Caco-2 (cell line): ENCODE data around the gene PRSS27. TPM values are rescaled to one million over a fixed set of nuclear protein-coding genes. Genes with fewer than 3 reads are reported as not detected.

Source experiments
- BruUV-seq: library from RNA; stranded (reverse); fragments of 400-500 nt; replicated peaks from 2 replicates; lab custom pipeline; 2021; lab: Mats Ljungman, UMichigan
- CTCF ChIA-PET: fragments of 300-600 bp; sonication (Branson Sonifier 250); formaldehyde crosslinking; loops from one replicate; lab custom pipeline; 2022; ENCODE audit warnings: antibody characterized with exemption; lab: Charles Lee
- POLR2A ChIA-PET: fragments of 300-600 bp; sonication (Branson Sonifier 250); formaldehyde crosslinking; loops from one replicate; lab custom pipeline; 2022; ENCODE audit warnings: antibody characterized with exemption; lab: Charles Lee
- DNase-seq, 2 experiments: peaks; one replicate each; pipeline versions ENCODE4 v3.0.0 to v3.0.0-alpha.2; 2020 to 2022
- H3K27me3 ChIP-seq: replicated peaks from 2 replicates; pipeline ENCODE4 v1.6.0; 2011; ENCODE audit warnings: low read length; ENCODE audit not compliant: control insufficient read depth, insufficient read depth
- H3K36me3 ChIP-seq: 2 replicates; pipeline ENCODE4 v1.5.1; 2011; ENCODE audit warnings: low read length; ENCODE audit not compliant: control insufficient read depth, insufficient read depth
- H3K4me1 ChIP-seq: fragments of 250-450 bp; sonication (Bioruptor Pico); 2 replicates; pipeline ENCODE4 v1.5.1; 2020; ENCODE audit warnings: mild to moderate bottlenecking
- H3K4me3 ChIP-seq: 2 replicates; pipeline ENCODE4 v1.5.1; 2011; ENCODE audit warnings: low read depth, mild to moderate bottlenecking, control low read depth, low read length
- H3K9me3 ChIP-seq: fragments of 250-450 bp; sonication (Bioruptor Pico); 2 replicates; pipeline ENCODE4 v1.5.1; 2020; ENCODE audit warnings: mild to moderate bottlenecking, moderate library complexity
- H3K27ac Mint-ChIP-seq: one replicate; pipeline ENCODE4 v1.8.0; 2022; ENCODE audit warnings: mixed read lengths; ENCODE audit not compliant: unreplicated experiment
- H3K27me3 Mint-ChIP-seq: one replicate; pipeline ENCODE4 v1.8.0; 2022; ENCODE audit warnings: mixed read lengths; ENCODE audit not compliant: insufficient read depth, unreplicated experiment
- H3K36me3 Mint-ChIP-seq: one replicate; pipeline ENCODE4 v1.8.0; 2022; ENCODE audit warnings: mild to moderate bottlenecking, mixed read lengths; ENCODE audit not compliant: insufficient read depth, unreplicated experiment
- H3K4me1 Mint-ChIP-seq: one replicate; pipeline ENCODE4 v1.8.0; 2022; ENCODE audit warnings: low read depth, mixed read lengths; ENCODE audit not compliant: unreplicated experiment
- H3K4me3 Mint-ChIP-seq: one replicate; pipeline ENCODE4 v1.8.0; 2022; ENCODE audit warnings: mild to moderate bottlenecking, moderate library complexity, mixed read lengths; ENCODE audit not compliant: unreplicated experiment
- H3K9me3 Mint-ChIP-seq: one replicate; pipeline ENCODE4 v1.8.0; 2022; ENCODE audit warnings: mixed read lengths; ENCODE audit not compliant: unreplicated experiment
- intact Hi-C: fragments of 100-400 bp; cut with micrococcal nuclease; formaldehyde crosslinking; loops from one replicate; pipeline ENCODE4 v1.10.0; 2022; ENCODE audit not compliant: unreplicated experiment
- total RNA-seq: library from RNA; stranded (reverse); gene quantifications from 2 replicates; pipeline ENCODE4 v1.2.3, GENCODE V29; 2022
- TF ChIP-seq, protein P1 (sequence below), 2 experiments: fragments of 200-600 bp in 1 of 2; IDR thresholded peaks; 1 replicate in 1 of 2; 2 replicates in 1 of 2; pipeline versions ENCODE4 v1.5.1 to v1.8.0; 2011 to 2022; ENCODE audit warnings: antibody characterized with exemption in 1 of 2, control low read depth in 1 of 2, inconsistent platforms in 1 of 2, low read depth in 1 of 2, low read length in 1 of 2, mild to moderate bottlenecking in 1 of 2, moderate library complexity in 1 of 2; ENCODE audit not compliant: insufficient read depth in 1 of 2, severe bottlenecking in 1 of 2, unreplicated experiment in 1 of 2

Gene PRSS27
- total RNA-seq, 1 experiment from 2014 or later = 1.1 TPM

DNA sequence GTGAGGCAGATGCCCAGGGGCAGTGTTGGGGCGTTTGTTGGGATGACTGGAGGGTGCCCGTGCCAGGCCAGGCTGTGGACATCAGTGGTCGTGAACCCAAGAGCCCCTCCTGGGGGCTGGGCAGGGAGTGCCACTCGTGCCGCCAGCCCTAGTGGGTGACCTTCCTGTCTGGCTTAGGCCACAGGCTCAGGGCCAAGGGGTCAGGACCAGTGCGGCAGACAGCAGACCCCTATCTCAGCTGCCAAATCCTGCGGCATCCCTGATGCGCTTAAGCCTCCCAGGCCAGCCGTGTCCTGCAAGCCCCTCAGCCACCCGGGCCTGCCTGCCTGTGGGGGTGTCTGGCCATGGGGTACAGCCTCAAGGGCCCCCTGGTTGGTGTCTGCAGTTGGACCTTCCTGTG lies 14.7 kb downstream of the PRSS27 start:
- H3K9me3 Mint-ChIP-seq = no peaks in the 10 kb centered on the region

DNA sequence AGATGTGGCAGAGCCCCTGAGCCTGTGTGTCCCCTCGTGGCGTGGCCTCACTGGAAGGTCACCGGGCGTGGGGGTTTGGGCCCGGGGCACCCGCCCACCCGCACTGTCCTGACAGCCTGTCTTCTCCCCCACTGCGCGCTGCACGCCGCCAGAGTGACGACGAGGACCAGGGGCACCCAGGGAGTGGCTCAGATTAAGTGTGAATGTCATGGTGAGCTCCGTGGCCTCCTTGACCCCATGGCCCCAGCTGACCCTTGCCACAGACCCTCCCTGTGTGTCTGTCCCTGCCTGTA lies 15.1 kb downstream of the PRSS27 start:
- Mint-ChIP-seq H3K4me1 (no peaks in the 10 kb centered on the region), H3K9me3 (no peaks in the 10 kb centered on the region), H3K36me3 (peaks cover 13% of the 10 kb centered on the region), H3K27me3 (no peaks in the 10 kb centered on the region), H3K4me3 (no peak overlapping the region), H3K27ac (no peak overlapping the region)
- Histone ChIP-seq H3K27me3 (no peaks in the 10 kb centered on the region), H3K36me3 (peaks cover 2% of the 10 kb centered on the region; the same call in 1 of the 2 replicates), H3K9me3 (no peaks in the 10 kb centered on the region), H3K4me3 (no peak overlapping the region), H3K4me1 (no peaks in the 10 kb centered on the region)
- CTCF ChIA-PET = no interaction called here
- BruUV-seq = no TSS peak
- intact Hi-C loops = no loop called here
- TF ChIP-seq, protein P1, sequence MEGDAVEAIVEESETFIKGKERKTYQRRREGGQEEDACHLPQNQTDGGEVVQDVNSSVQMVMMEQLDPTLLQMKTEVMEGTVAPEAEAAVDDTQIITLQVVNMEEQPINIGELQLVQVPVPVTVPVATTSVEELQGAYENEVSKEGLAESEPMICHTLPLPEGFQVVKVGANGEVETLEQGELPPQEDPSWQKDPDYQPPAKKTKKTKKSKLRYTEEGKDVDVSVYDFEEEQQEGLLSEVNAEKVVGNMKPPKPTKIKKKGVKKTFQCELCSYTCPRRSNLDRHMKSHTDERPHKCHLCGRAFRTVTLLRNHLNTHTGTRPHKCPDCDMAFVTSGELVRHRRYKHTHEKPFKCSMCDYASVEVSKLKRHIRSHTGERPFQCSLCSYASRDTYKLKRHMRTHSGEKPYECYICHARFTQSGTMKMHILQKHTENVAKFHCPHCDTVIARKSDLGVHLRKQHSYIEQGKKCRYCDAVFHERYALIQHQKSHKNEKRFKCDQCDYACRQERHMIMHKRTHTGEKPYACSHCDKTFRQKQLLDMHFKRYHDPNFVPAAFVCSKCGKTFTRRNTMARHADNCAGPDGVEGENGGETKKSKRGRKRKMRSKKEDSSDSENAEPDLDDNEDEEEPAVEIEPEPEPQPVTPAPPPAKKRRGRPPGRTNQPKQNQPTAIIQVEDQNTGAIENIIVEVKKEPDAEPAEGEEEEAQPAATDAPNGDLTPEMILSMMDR (IDR thresholded peaks at IDR 0.05; ENCODE audit: insufficient read depth in 1 of 2, low read depth in 1 of 2, low read length in 1 of 2, severe bottlenecking in 1 of 2, unreplicated experiment in 1 of 2) = no peak
- no peak for DNase-seq
- POLR2A ChIA-PET = no interaction called here

More for the DNA sequence above, 14.7 kb downstream of the PRSS27 start:
- POLR2A ChIA-PET = interaction anchor here (0.6 kb wide), 1 partner anchor 86 kb away, joined by 5 read pairs; no protein-coding TSS in a partner anchor
- Histone ChIP-seq H3K27me3 (no peaks in the 10 kb centered on the region), H3K4me3 (no peak overlapping the region), H3K36me3 (no peaks in the 10 kb centered on the region; the same call in 1 of the 2 replicates), H3K9me3 (no peaks in the 10 kb centered on the region), H3K4me1 (no peaks in the 10 kb centered on the region)
- no peaks in the 10 kb centered on the region for H3K27me3 Mint-ChIP-seq
- H3K27ac Mint-ChIP-seq = no peak overlapping the region
- intact Hi-C loops = no loop called here
- H3K36me3 Mint-ChIP-seq = peaks cover 13% of the 10 kb centered on the region
- no peak overlapping the region for H3K4me3 Mint-ChIP-seq
- CTCF ChIA-PET = no interaction called here
- BruUV-seq = no TSS peak
- TF ChIP-seq, protein P1 (IDR thresholded peaks at IDR 0.05; ENCODE audit: insufficient read depth in 1 of 2, low read depth in 1 of 2, low read length in 1 of 2, severe bottlenecking in 1 of 2, unreplicated experiment in 1 of 2) = no peak
- DNase-seq = no peak
- H3K4me1 Mint-ChIP-seq = no peaks in the 10 kb centered on the region

DNA sequence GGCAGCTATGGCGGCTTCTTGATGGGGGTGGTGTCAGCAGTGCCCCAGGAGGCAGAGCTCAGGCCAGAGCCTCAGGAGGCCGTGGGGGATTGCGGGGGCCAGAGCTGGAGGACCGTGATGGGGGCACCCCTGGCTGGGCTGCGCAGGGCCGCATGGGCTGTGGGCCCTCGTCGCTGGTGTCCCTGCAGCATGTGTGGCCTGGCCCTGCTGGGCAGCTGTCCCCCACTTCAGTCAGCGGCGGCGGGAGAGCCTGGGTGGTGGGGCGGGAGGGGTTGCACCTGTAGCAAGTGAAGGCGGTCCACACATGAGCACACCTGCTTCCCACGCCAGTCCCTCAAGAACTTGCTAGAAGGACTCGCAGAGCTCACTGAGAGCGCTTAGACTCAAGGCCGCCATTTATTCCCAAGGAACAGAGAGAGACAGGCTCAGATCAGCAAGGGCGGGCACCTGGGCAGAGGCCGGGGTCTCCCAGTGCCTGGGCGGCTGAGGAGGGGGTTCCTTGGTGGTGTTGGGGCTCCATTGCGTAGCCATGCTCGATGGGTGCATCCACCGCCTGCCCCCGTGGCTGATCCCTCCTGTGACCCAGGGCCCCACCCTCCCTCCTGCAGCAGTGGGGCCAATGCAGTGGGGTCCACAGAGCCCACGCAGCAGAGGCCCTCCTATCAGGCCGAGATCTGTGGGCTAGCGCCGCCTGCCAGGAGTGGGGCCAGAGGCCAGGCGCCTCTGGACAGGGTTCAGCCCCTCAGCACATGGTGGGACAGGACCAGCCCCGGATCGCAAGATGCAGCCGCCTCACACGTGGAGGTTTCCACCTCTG lies 15.7 kb downstream of the PRSS27 start:
- H3K36me3 ChIP-seq = peaks cover 2% of the 10 kb centered on the region; the same call in 1 of the 2 replicates
- no peaks in the 10 kb centered on the region for H3K27me3 Mint-ChIP-seq

More for the DNA sequence above, 15.7 kb downstream of the PRSS27 start:
- H3K9me3 ChIP-seq = no peaks in the 10 kb centered on the region
- no peaks in the 10 kb centered on the region for H3K4me1 Mint-ChIP-seq
- DNase-seq = no peak
- ChIA-PET POLR2A (no interaction called here), CTCF (no interaction called here)
- intact Hi-C loops = no loop called here
- no peak overlapping the region for H3K27ac Mint-ChIP-seq
- no peak overlapping the region for H3K4me3 ChIP-seq
- no TSS peak for BruUV-seq
- peaks cover 13% of the 10 kb centered on the region for H3K36me3 Mint-ChIP-seq
- H3K9me3 Mint-ChIP-seq = no peaks in the 10 kb centered on the region
- TF ChIP-seq, protein P1 (IDR thresholded peaks at IDR 0.05; ENCODE audit: insufficient read depth in 1 of 2, low read depth in 1 of 2, low read length in 1 of 2, severe bottlenecking in 1 of 2, unreplicated experiment in 1 of 2) = no peak
- no peaks in the 10 kb centered on the region for H3K4me1 ChIP-seq
- H3K27me3 ChIP-seq = no peaks in the 10 kb centered on the region
- H3K4me3 Mint-ChIP-seq = no peak overlapping the region
